Mesothelial cell of epicardium (in vitro differentiated cells): Measurements from ENCODE around the gene TPM1. TPM values are rescaled to one million over a fixed set of nuclear protein-coding genes. Genes with fewer than 3 reads are reported as not detected.

ENCODE experiments used
- DNase-seq, 2 experiments: peaks; one replicate each; pipeline ENCODE4 v3.0.0; 2021; ENCODE audit warnings: low spot score in 2 of 2; ENCODE audit not compliant: unreplicated experiment in 2 of 2
- H3K27ac Mint-ChIP-seq: 2 replicates; pipeline ENCODE4 v1.8.0; 2021; ENCODE audit warnings: mixed read lengths
- H3K27me3 Mint-ChIP-seq: 2 replicates; pipeline ENCODE4 v1.8.0; 2021; ENCODE audit warnings: low read depth, mixed read lengths
- H3K36me3 Mint-ChIP-seq: 2 replicates; pipeline ENCODE4 v1.8.0; 2021; ENCODE audit warnings: mixed read lengths
- H3K4me1 Mint-ChIP-seq: 2 replicates; pipeline ENCODE4 v1.8.0; 2021; ENCODE audit warnings: mixed read lengths
- H3K4me3 Mint-ChIP-seq: 2 replicates; pipeline ENCODE4 v1.8.0; 2021; ENCODE audit warnings: mild to moderate bottlenecking, moderate library complexity, mixed read lengths
- H3K9me3 Mint-ChIP-seq: 2 replicates; pipeline ENCODE4 v1.8.0; 2021; ENCODE audit warnings: mixed read lengths
- total RNA-seq: library from RNA; stranded (reverse); gene quantifications from 3 replicates; pipeline ENCODE4 v1.2.1, GENCODE V29; 2021
- TF ChIP-seq, protein P1 (sequence below): fragments of 200-600 bp; sonication (generic); IDR thresholded peaks from one replicate; pipeline ENCODE4 v1.5.0; 2021; ENCODE audit warnings: antibody characterized with exemption; ENCODE audit not compliant: unreplicated experiment

TPM1 gene
- total RNA-seq, 1 donor from 2014 or later, result 659 TPM

DNA sequence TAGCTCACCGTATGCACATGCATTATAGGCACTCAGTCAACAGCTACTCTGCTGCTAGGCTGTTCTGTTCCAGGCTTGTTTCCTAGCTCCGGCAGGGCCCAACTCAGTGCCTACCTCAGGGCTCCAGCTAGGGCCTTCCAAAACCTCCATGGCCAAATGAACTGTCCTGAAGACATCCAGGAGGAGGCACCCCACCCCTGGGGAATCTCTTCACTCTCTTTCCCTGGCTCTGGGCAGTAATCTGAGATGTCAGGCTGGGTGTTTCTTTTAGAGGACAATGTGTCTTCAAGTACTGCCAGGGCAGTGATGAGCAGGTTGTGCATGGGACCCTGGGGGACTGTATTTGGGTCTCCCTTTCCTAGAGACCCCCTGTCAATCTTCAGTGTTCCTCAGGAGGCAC, 38.3 kb upstream of the TPM1 start:
- no peaks in the 10 kb centered on the region for H3K9me3 Mint-ChIP-seq
- no peak for DNase-seq
- H3K4me1 Mint-ChIP-seq, result peaks cover 40% of the 10 kb centered on the region
- TF ChIP-seq, protein P1, sequence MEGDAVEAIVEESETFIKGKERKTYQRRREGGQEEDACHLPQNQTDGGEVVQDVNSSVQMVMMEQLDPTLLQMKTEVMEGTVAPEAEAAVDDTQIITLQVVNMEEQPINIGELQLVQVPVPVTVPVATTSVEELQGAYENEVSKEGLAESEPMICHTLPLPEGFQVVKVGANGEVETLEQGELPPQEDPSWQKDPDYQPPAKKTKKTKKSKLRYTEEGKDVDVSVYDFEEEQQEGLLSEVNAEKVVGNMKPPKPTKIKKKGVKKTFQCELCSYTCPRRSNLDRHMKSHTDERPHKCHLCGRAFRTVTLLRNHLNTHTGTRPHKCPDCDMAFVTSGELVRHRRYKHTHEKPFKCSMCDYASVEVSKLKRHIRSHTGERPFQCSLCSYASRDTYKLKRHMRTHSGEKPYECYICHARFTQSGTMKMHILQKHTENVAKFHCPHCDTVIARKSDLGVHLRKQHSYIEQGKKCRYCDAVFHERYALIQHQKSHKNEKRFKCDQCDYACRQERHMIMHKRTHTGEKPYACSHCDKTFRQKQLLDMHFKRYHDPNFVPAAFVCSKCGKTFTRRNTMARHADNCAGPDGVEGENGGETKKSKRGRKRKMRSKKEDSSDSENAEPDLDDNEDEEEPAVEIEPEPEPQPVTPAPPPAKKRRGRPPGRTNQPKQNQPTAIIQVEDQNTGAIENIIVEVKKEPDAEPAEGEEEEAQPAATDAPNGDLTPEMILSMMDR, result no peak
- H3K27ac Mint-ChIP-seq, result no peak overlapping the region
- H3K27me3 Mint-ChIP-seq, result no peaks in the 10 kb centered on the region
- no peaks in the 10 kb centered on the region for H3K36me3 Mint-ChIP-seq
- H3K4me3 Mint-ChIP-seq, result no peak overlapping the region

DNA sequence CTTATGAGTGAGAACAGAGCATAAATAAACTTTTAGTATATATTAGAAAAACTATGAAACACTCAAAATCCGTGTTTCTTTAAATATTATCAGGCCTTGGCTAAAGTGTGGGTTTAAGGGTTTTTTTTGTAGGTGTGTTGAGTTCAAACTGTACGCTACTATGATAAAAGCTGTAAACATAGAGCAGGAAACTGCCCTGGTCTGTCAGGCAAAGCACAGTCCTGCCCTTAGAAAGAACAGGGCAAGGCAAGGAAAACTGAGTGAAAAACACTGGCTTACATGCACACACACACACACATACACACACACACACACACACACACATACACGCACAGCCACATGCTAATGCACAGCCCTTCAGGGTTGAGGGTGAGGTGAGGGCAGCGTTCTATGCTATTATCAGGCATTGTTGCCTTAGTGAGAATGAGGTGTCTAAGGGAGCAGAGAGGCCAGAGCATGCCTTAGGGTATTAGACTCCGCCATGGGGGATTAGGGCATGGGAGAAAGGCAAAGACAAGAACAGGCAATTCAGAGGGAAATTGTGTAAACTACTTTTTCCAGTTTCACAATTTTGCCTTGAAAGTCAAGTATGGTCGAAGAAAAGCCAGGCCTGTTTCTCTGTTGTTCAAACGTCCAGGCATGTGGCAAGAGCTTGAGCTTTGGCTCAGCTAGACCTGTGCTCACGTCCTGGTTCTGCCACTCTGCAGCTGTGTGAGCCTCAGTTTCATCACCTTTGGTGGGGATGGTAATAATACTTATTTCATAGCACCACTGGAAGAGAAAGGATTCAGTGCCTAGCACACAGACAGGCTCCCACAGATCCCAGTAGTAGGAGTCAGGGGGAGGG, 36.3 kb upstream of the TPM1 start:
- H3K4me3 Mint-ChIP-seq, result no peak overlapping the region
- H3K36me3 Mint-ChIP-seq, result no peaks in the 10 kb centered on the region
- no peaks in the 10 kb centered on the region for H3K9me3 Mint-ChIP-seq
- H3K4me1 Mint-ChIP-seq, result peaks cover 27% of the 10 kb centered on the region
- peak overlapping the region; percentile 41 for H3K27ac Mint-ChIP-seq
- no peaks in the 10 kb centered on the region for H3K27me3 Mint-ChIP-seq
- DNase-seq, result no peak
- TF ChIP-seq, protein P1, result no peak

DNA sequence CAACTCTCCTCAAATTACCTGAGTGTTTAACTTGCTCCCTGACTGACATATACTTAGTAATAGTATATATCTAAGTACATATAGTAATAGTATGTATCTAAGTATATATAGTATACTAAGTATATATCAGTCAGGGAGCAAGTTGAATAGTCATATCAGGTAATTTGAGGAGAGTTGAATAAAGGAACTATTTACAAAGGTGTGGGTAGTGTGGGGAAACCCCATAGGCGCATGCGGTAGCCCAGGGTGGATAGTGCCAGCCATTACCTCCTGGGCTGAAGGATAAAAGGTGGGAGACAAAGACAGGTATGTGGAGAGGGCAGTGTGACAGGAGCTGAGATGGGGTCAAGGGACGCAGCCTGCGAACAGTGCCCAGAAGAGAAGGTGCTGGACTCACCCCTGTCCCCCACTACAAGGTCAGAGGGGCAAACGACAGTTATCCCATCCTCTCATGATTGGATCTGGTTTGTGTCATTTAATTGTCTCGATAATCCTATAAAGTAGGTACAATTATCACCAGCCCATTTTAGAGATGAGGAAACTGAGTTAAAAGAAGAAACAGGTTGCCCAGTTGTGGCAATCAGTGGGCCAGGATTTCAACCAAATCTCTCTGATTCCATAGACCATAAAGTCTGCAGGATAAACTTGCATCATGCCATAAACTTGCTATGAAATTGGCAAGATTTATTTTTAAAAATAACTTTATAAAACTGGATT, 34.1 kb upstream of the TPM1 start:
- H3K4me3 Mint-ChIP-seq, result no peak overlapping the region

DNA sequence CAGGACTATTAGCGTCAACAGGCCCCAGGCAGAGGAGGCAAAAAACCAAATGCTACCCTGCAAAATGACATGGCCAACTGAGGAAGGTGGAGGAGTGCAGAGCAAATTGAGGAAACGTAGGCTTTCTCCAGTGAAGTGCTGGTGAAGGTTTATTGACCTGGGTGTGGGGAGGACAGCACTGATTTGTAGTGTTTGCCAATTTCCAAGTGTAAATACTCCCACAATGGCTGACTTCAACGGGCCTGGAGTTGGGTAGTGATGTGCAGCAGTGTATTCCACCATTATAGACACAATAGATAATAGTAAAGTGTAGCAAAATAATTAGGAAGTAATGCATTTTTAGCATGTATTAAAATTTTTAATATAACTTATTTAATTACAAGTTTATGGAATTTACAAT, 32.2 kb upstream of the TPM1 start:
- TF ChIP-seq, protein P1, result no peak
- Mint-ChIP-seq H3K4me3 (no peak overlapping the region), H3K27ac (no peak overlapping the region), H3K36me3 (no peaks in the 10 kb centered on the region), H3K9me3 (no peaks in the 10 kb centered on the region), H3K4me1 (peaks cover 27% of the 10 kb centered on the region), H3K27me3 (no peaks in the 10 kb centered on the region)
- DNase-seq, result no peak

More for the DNA sequence above, 34.1 kb upstream of the TPM1 start:
- no peak for DNase-seq
- no peaks in the 10 kb centered on the region for H3K36me3 Mint-ChIP-seq
- H3K9me3 Mint-ChIP-seq, result no peaks in the 10 kb centered on the region
- H3K27me3 Mint-ChIP-seq, result no peaks in the 10 kb centered on the region
- H3K4me1 Mint-ChIP-seq, result peaks cover 27% of the 10 kb centered on the region
- H3K27ac Mint-ChIP-seq, result no peak overlapping the region
- TF ChIP-seq, protein P1, result no peak

DNA sequence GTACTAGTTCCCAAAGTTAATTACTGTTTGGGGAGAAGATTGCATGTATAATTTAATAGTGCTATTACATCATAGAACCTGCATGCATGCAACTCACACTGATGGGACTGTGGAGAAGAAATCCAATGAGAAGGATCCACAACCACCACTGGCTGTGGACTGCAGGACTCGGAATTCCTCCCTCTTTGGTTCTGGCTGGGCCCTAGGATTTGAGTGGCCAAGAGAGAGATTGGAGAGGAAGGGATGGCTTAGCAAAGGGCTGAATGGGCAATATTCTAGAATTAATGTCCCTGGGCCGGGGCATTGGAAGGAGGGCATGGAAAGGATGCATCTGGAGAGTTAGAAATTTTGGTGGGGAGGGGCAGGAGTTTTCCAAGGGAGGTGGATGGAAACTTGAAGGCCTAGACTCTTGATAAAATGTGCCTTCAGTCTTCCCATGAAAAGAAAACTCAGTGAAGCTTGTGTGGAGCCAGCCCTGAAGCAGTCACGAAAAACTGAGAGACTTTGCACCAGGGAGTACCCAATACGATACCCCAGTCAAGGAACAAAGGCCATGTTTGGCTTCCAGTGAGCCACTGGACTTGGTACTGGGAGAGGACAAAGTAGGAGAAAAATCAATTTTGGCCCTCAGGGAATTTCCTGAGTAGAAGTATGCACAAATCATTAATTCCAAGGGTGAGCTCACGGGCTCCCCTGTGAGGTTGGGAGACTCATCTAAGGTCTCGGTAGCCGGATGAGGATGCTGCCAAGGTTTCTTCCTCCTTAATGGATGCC, 31.4 kb upstream of the TPM1 start:
- Mint-ChIP-seq H3K36me3 (no peaks in the 10 kb centered on the region), H3K4me3 (no peak overlapping the region), H3K27ac (no peak overlapping the region), H3K27me3 (no peaks in the 10 kb centered on the region), H3K4me1 (peaks cover 29% of the 10 kb centered on the region), H3K9me3 (no peaks in the 10 kb centered on the region)
- TF ChIP-seq, protein P1, result no peak
- no peak for DNase-seq
